Middle frontal gyrus (tissue), 1 donor: Measurements from ENCODE around the gene SPIRE2.
"Not testable (repeated sequence)": the region's sequence is repeated elsewhere in the genome, so short reads cannot be mapped to it uniquely, and the experiment has no call there.

Experiments
- DNase-seq: peaks from one replicate; pipeline ENCODE4 v3.0.0-alpha.2; 2015; ENCODE audit warnings: low spot score; ENCODE audit errors: extremely low spot score

The SPIRE2 gene

GRCh38 chr16:89913408-89914387 lies 85.4 kb downstream of the SPIRE2 start:
- DNase-seq: no peak

GRCh38 chr16:89914642-89915285 lies 86.5 kb downstream of the SPIRE2 start:
- not testable (repeated sequence) for DNase-seq

DNA sequence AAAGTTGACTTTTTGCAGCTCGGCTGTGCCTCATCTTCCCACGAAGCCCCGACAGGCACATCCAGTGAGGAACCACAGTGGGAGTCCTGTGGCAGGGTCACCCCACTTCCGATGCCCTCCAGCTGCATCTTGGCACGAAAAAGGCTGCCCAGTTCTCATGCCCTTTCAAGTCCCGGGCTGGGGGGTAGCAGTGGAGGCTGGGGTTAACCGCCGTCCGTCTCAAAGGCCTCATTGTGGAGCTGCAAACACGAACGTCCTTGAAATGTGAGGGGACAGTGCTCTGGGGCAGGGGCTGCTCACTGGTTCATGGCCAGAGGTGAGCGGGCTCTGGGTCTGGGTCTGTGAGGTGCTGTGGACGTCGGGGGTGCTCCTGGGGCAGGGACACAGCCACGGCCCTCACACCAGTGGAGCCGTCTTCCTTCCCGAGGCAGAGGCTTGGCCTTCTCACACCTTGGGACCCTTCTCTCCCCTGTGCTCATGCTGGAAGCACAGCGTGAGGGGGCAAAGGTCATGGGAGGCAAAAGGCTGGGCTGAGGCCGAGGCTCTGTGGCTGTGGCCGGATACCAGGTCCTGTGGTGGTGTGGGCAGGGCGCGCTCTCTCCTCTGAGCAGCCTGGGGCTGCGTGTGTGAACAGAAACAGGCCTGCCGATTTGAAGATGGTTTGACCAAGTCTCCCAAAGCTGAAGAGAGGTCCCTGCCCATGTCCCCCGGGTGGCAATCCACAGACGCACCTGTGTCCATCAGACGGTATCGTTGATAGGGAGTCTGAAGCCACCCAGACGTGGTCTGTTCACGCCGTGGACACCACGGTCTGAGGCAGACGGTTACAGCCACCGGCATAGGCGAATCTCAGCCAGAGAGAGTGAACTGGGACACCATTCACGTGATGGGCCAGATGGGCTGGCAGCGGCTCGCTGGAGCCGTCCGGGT lies 87.3 kb downstream of the SPIRE2 start:
- DNase-seq: no peak

- no peak for DNase-seq
Measured at GRCh38 chr16:89917773-89918452, 89.6 kb downstream of the SPIRE2 start.

DNA sequence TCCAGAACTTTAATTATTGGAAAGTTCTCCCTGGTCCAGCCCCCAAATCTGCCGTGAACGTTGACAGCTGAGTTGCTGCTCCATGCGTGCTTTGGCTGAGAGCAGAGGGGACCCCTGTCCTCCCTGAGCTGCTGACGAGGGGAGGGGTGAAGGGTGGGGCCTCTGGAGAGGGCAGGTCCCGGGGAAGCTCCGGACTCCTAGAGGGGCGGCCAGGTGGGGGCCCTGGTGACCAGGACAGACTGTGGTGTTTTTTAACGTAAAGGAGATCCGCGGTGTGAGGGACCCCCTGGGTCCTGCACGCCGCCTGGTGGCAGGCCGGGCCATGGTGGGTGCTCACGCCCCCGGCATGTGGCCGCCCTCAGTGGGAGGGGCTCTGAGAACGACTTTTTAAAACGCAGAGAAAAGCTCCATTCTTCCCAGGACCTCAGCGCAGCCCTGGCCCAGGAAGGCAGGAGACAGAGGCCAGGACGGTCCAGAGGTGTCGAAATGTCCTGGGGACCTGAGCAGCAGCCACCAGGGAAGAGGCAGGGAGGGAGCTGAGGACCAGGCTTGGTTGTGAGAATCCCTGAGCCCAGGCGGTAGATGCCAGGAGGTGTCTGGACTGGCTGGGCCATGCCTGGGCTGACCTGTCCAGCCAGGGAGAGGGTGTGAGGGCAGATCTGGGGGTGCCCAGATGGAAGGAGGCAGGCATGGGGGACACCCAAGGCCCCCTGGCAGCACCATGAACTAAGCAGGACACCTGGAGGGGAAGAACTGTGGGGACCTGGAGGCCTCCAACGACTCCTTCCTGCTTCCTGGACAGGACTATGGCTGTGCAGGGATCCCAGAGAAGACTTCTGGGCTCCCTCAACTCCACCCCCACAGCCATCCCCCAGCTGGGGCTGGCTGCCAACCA lies 90.4 kb downstream of the SPIRE2 start, which contains the start of gene MC1R:
MC1R (plus strand) TSS at position 410 of the 895 bp plus-strand sequence; CDS start at position 807, 397 bp downstream.
- no peak for DNase-seq

DNA sequence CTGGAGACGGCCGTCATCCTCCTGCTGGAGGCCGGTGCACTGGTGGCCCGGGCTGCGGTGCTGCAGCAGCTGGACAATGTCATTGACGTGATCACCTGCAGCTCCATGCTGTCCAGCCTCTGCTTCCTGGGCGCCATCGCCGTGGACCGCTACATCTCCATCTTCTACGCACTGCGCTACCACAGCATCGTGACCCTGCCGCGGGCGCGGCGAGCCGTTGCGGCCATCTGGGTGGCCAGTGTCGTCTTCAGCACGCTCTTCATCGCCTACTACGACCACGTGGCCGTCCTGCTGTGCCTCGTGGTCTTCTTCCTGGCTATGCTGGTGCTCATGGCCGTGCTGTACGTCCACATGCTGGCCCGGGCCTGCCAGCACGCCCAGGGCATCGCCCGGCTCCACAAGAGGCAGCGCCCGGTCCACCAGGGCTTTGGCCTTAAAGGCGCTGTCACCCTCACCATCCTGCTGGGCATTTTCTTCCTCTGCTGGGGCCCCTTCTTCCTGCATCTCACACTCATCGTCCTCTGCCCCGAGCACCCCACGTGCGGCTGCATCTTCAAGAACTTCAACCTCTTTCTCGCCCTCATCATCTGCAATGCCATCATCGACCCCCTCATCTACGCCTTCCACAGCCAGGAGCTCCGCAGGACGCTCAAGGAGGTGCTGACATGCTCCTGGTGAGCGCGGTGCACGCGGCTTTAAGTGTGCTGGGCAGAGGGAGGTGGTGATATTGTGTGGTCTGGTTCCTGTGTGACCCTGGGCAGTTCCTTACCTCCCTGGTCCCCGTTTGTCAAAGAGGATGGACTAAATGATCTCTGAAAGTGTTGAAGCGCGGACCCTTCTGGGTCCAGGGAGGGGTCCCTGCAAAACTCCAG lies 91.5 kb downstream of the SPIRE2 start:
- DNase-seq: no peak

DNA sequence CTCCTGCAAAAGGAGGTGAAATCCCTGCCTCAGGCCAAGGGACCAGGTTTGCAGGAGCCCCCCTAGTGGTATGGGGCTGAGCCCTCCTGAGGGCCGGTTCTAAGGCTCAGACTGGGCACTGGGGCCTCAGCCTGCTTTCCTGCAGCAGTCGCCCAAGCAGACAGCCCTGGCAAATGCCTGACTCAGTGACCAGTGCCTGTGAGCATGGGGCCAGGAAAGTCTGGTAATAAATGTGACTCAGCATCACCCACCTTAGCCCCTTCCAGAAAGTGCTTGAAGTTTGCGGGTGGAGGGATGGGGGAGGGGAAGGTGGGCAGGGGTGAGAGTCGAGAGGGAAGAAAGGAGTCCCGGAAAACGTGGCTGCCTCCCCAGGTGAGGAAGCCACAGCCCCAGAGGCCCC lies 92.4 kb downstream of the SPIRE2 start:
- no peak for DNase-seq
